Osteoblast (primary cell): ENCODE data around the gene GTF3C5. TPM values are rescaled to one million over a fixed set of nuclear protein-coding genes. Genes with fewer than 3 reads are reported as not detected.
"Not testable (repeated sequence)": the region's sequence is repeated elsewhere in the genome, so short reads cannot be mapped to it uniquely, and the experiment has no call there.

ENCODE experiments used
- DNase-seq: peaks from one replicate; pipeline ENCODE4 v3.0.0; 2011; ENCODE audit warnings: low spot score, mixed read lengths; ENCODE audit not compliant: insufficient read length; ENCODE audit errors: missing footprints
- H2AFZ ChIP-seq: 2 replicates; pipeline ENCODE4 v1.6.0; 2011; ENCODE audit warnings: mild to moderate bottlenecking, low read length
- H3K27ac ChIP-seq: 2 replicates; pipeline ENCODE4 v1.5.1; 2011; ENCODE audit warnings: mild to moderate bottlenecking, low read depth, low read length, moderate library complexity
- H3K27me3 ChIP-seq: 2 replicates; pipeline ENCODE4 v1.6.0; 2012; ENCODE audit warnings: mild to moderate bottlenecking, control low read depth, inconsistent platforms, low read length, moderate library complexity; ENCODE audit not compliant: insufficient read depth
- H3K36me3 ChIP-seq: 2 replicates; pipeline ENCODE4 v1.5.1; 2011; ENCODE audit warnings: mild to moderate bottlenecking, low read length, control low read depth, moderate library complexity; ENCODE audit not compliant: insufficient read depth
- H3K4me1 ChIP-seq: 2 replicates; pipeline ENCODE4 v1.5.1; 2011; ENCODE audit warnings: mild to moderate bottlenecking, low read length, control low read depth, moderate library complexity; ENCODE audit not compliant: insufficient read depth
- H3K4me2 ChIP-seq: 2 replicates; pipeline ENCODE4 v1.6.0; 2011; ENCODE audit warnings: mild to moderate bottlenecking, low read length; ENCODE audit not compliant: insufficient read depth
- H3K4me3 ChIP-seq: fragments of 200-600 bp; sonication (generic); 3 replicates; pipeline ENCODE4 v1.5.1; 2012; ENCODE audit warnings: mild to moderate bottlenecking, low read length, inconsistent platforms; ENCODE audit not compliant: insufficient read depth
- H3K79me2 ChIP-seq: 2 replicates; pipeline ENCODE4 v1.6.0; 2012; ENCODE audit warnings: mild to moderate bottlenecking, low read length, control low read depth, inconsistent platforms; ENCODE audit not compliant: insufficient read depth
- H3K9me3 ChIP-seq: 2 replicates; pipeline ENCODE4 v1.5.1; 2011; ENCODE audit warnings: low read depth, low read length, control low read depth
- H4K20me1 ChIP-seq: 2 replicates; pipeline ENCODE4 v1.6.0; 2012; ENCODE audit warnings: mild to moderate bottlenecking, low read length, control low read depth; ENCODE audit not compliant: insufficient read depth
- total RNA-seq: library from RNA; depleted of rRNA; stranded (reverse); fragments of >200 nt; gene quantifications from 2 replicates; pipeline ENCODE4 v1.2.3, GENCODE V29; 2012
- TF ChIP-seq, protein P1 (sequence below): IDR thresholded peaks from 2 replicates; pipeline ENCODE4 v1.5.1; 2011; ENCODE audit warnings: mild to moderate bottlenecking, low read depth, low read length, moderate library complexity; ENCODE audit errors: extremely low read depth

Gene GTF3C5
- total RNA-seq, 1 donor: 31.8 TPM

DNA sequence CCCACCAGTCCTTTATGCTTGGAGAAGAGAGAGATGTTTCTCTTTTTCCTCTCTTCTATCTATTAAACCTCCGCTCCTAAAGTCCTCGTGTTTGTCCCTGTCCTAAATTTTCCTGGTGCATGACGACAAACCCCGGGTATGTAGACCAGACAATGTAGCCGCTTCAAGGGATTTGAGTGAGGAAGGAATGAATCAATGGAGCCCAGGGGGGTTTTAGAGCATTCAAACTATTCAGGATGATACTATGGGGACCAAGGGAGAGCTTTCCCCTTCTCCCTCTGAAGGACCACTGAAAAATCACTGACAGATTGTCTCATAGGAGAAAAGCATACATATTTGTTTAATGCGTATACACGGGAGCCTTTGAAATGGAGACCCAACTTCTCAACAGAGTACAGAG is 49.4 kb downstream of the GTF3C5 start:
- TF ChIP-seq, protein P1, sequence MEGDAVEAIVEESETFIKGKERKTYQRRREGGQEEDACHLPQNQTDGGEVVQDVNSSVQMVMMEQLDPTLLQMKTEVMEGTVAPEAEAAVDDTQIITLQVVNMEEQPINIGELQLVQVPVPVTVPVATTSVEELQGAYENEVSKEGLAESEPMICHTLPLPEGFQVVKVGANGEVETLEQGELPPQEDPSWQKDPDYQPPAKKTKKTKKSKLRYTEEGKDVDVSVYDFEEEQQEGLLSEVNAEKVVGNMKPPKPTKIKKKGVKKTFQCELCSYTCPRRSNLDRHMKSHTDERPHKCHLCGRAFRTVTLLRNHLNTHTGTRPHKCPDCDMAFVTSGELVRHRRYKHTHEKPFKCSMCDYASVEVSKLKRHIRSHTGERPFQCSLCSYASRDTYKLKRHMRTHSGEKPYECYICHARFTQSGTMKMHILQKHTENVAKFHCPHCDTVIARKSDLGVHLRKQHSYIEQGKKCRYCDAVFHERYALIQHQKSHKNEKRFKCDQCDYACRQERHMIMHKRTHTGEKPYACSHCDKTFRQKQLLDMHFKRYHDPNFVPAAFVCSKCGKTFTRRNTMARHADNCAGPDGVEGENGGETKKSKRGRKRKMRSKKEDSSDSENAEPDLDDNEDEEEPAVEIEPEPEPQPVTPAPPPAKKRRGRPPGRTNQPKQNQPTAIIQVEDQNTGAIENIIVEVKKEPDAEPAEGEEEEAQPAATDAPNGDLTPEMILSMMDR: no peak
- H3K79me2 ChIP-seq: no peaks in the 10 kb centered on the region
- peaks cover 2% of the 10 kb centered on the region for H4K20me1 ChIP-seq
- H3K36me3 ChIP-seq: no peaks in the 10 kb centered on the region
- no peak overlapping the region for H3K4me3 ChIP-seq
- H3K4me2 ChIP-seq: no peak overlapping the region
- peaks cover 41% of the 10 kb centered on the region for H3K27me3 ChIP-seq
- peaks cover 18% of the 10 kb centered on the region for H3K4me1 ChIP-seq
- H3K9me3 ChIP-seq: no peaks in the 10 kb centered on the region
- no peak for DNase-seq
- H2AFZ ChIP-seq: no peak overlapping the region
- no peak overlapping the region for H3K27ac ChIP-seq

DNA sequence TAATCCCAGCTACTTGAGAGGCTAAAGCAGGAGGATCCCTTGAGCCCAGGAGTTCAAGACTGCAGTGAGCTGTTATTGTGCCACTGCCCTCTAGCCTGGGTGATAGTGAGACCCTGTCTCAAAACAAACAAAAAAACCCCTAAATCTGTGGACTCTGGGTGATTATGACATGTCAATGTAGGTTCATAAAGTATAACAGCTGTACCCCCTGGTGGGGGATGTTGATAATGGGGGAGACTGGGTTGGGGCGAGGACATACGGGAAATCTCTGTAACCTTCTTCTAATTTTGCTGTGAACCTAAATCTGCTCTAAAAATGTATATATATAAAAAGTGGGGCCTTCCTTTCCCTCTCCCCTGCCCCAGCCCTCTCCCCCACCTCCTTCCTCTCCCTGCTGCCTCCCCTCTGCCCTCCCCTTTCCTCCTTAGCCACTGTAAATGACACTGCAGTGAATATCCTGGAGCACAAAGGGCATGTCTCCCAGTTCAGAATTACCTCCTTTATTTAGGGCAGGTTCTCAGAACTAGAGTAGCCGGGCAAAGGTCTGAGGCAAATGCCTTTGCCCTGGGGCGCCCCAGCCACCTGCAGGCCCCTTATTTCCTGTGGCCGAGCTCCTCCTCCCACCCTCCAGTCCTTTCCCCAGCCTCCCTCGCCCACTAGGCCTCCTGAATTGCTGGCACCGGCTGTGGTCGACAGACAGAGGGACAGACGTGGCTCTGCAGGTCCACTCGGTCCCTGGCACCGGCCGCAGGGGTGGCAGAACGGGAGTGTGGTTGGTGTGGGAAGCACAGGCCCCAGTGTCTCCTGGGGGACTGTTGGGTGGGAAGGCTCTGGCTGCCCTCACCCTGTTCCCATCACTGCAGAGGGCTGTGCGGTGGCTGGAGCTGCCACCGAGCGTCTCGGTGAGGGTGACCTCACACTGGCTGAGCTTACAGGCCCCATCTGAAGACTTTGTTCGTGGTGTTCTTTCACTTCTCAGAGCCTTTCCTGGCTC is 50.3 kb downstream of the GTF3C5 start:
- not testable (repeated sequence) for H3K27ac ChIP-seq, H3K4me3 ChIP-seq, H3K79me2 ChIP-seq, H3K4me2 ChIP-seq, H3K36me3 ChIP-seq, H3K4me1 ChIP-seq, H3K9me3 ChIP-seq, H2AFZ ChIP-seq, H4K20me1 ChIP-seq
- peaks cover 41% of the 10 kb centered on the region for H3K27me3 ChIP-seq
- DNase-seq: peak; percentile 27

DNA sequence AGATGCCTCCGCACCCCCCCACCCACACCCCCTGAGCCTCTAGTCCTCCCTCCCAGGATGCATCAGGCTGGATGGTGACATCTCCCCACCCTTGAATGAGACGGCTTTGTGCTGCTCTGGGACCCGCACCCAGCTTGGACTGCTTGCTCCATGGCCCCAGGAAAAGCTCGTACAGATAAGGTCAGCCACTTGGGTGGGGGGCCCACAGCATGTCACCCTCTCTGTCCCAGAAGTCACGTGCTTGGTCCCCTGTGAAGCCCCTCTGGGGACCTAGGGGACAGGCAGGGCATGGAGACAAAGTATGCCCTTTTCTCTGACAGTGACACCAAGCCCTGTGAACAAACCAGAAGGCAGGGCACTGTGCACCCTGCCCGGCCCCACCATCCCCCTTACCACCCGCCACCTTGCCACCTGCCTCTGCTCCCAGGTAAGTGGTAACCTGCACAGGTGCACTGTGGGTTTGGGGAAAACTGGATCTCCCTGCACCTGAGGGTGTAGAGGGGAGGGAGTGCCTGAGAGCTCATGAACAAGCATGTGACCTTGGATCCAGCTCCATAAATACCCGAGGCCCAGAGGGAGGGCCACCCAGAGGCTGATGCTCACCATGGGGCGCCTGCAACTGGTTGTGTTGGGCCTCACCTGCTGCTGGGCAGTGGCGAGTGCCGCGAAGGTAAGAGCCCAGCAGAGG is 51.3 kb downstream of the GTF3C5 start:
- H3K4me3 ChIP-seq, H2AFZ ChIP-seq, H3K9me3 ChIP-seq, H3K27ac ChIP-seq, H3K4me2 ChIP-seq, H4K20me1 ChIP-seq, H3K4me1 ChIP-seq, H3K79me2 ChIP-seq, DNase-seq, H3K36me3 ChIP-seq: not testable (repeated sequence)
- peaks cover 38% of the 10 kb centered on the region for H3K27me3 ChIP-seq

DNA sequence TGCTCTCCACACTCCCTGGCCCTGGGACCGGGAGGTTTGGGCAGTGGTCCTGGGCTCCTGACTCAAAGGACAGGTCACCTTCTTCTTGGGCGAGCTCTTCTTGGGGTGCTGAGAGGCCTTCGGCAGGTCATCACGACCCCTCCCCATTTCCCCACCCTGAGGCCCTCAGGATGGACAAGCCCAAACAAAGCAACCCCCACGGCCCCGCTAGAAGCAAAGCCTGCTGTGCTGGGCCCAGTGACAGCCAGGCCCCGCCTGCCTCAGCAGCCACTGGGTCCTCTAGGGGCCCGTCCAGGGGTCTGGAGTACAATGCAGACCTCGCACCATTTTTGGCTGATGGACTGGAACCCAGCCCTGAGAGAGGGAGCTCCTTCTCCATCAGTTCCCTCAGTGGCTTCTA is 52.9 kb downstream of the GTF3C5 start:
- H3K4me1 ChIP-seq, H3K9me3 ChIP-seq, H3K4me3 ChIP-seq, DNase-seq, H3K36me3 ChIP-seq, H4K20me1 ChIP-seq, H2AFZ ChIP-seq, H3K4me2 ChIP-seq, H3K79me2 ChIP-seq, H3K27ac ChIP-seq: not testable (repeated sequence)
- peaks cover 23% of the 10 kb centered on the region for H3K27me3 ChIP-seq

DNA sequence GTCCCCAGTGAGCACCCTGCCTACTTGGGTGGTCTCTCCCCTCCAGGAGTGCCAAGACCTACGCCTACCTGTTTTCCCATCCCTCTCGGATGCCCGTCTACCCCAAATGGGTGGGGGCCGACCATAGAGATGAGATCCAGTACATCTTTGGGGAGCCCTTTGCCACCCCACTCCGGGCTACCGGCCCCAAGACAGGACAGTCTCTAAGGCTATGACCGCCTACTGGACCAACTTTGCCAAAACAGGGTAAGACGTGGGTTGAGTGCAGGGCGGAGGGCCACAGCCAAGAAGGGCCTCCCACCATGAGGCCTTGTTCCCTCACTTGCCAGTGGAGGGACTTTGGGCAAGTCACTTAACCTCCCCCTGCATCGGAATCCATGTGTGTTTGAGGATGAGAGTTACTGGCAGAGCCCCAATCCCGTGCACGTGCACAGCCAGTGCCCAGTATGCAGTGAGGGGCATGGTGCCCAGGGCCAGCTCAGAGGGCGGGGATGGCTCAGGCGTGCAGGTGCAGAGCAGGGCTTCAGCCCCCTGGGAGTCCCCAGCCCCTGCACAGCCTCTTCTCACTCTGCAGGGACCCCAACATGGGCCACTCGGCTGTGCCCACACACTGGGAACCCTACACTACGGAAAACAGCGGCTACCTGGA is 55.5 kb downstream of the GTF3C5 start:
- not testable (repeated sequence) for DNase-seq, H3K9me3 ChIP-seq, H3K27ac ChIP-seq, H4K20me1 ChIP-seq, H3K4me3 ChIP-seq, H3K4me2 ChIP-seq, H3K4me1 ChIP-seq, H3K27me3 ChIP-seq, H3K79me2 ChIP-seq, H3K36me3 ChIP-seq, H2AFZ ChIP-seq
